ENCODE measurements around the gene HCFC1. TPM values are rescaled to one million over a fixed set of nuclear protein-coding genes. Genes with fewer than 3 reads are reported as not detected.
A peak's percentile ranks its signal among the peaks of the same experiment; 100 is the strongest.
"Not testable (repeated sequence)": the region's sequence is repeated elsewhere in the genome, so short reads cannot be mapped to it uniquely, and the experiment has no call there.

The HCFC1 gene
- total and polyA plus RNA-seq, 2 of the 8 experiments (the other 6 are each of a cell fraction or from before 2014, with no cell fraction given): 24.9 to 117 TPM

DNA sequence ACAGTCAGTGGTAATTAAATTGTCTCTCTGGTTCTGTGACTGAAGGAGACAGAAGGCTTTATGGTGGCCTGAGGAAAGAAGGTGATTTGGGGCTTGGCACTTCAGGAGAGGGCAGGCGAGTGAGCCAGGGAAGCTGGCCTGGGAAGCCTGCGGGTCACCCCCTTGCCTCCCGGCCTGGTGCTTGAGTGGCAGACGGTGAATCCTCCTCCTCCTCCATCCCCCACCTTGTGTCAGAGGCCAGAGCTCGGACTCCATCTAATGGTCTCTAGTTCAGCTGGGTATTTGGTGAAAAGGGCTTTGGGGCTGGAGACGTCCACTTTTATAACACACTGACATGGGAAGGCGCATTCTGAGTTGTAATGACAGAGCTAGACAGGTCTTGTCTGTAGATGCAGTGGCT, 9.6 kb upstream of the HCFC1 start (continued):
- no peak for TF ChIP-seq FOSL1 (IDR thresholded peaks at IDR 0.05; ENCODE audit: insufficient read depth, low read depth, low read length)
- TF ChIP-seq SIRT6 (IDR thresholded peaks at IDR 0.05; ENCODE audit: low read length): no peak
- no peak for TF ChIP-seq RXRA (IDR thresholded peaks at IDR 0.05; ENCODE audit: insufficient read depth, low read depth, low read length)
- no peak for TF ChIP-seq TBP (IDR thresholded peaks at IDR 0.05; ENCODE audit: low read depth, low read length)

DNA sequence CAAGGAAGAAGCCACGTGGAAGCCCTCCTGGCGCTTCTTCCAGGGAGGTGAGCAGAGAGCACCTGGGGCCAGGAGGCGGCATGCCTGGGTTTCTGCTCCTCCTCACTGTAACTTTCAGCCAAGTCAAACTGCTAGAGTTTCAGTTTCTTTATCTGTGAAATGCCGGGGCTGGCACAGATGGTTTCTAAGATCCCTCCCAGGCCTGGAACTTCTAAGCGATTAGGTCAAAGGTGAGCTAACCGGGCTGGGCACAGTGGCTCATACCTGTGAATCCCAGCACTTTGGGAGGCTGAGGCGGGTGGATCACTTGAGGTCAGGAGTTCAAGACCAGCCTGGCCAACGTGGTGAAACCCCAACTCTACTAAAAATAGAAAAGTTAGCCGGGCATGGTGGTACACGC, 8.8 kb upstream of the HCFC1 start:
- not testable (repeated sequence) for H4K20me1 ChIP-seq (replicated peaks in 1 of 2; ENCODE audit: control insufficient read depth in 1 of 2, insufficient read depth in 2 of 2, low read length in 2 of 2); H3K9me3 ChIP-seq (ENCODE audit: insufficient read depth in 2 of 2, low read depth in 1 of 2, low read length in 1 of 2); H2AFZ ChIP-seq (ENCODE audit: low read length); H3K18ac ChIP-seq (ENCODE audit: extremely low read depth, low read length); H2BK20ac ChIP-seq (ENCODE audit: low read length); H2BK15ac ChIP-seq (ENCODE audit: low read length); H3K79me2 ChIP-seq (ENCODE audit: control insufficient read depth in 1 of 2, insufficient read depth in 2 of 2, low read length in 2 of 2); H3K4me1 ChIP-seq (replicated peaks in 1 of 4; ENCODE audit: control insufficient read depth in 3 of 4, insufficient read depth in 4 of 4, low read length in 3 of 4); H4K8ac ChIP-seq (ENCODE audit: extremely low read depth, insufficient read depth, low read length); H3K27ac ChIP-seq (ENCODE audit: low read depth, low read length); H3K36me3 ChIP-seq (ENCODE audit: control insufficient read depth in 2 of 4, insufficient read depth in 4 of 4, low read length in 3 of 4); H3K27me3 ChIP-seq (replicated peaks in 1 of 4; ENCODE audit: control insufficient read depth in 3 of 4, extremely low read depth in 1 of 4, insufficient read depth in 3 of 4, low read length in 3 of 4); H3K79me1 ChIP-seq (ENCODE audit: low read depth, low read length); H3K4me3 ChIP-seq (ENCODE audit: extremely low read depth in 1 of 4, insufficient read depth in 2 of 4, low read depth in 3 of 4, low read length in 4 of 4); H3K56ac ChIP-seq (replicated peaks; ENCODE audit: insufficient read length, low read depth, low read length); H3K4me2 ChIP-seq (ENCODE audit: insufficient read depth in 1 of 2, low read depth in 2 of 2, low read length in 2 of 2); H2BK5ac ChIP-seq (ENCODE audit: low read depth, low read length); H2BK120ac ChIP-seq (replicated peaks; ENCODE audit: low read depth, low read length); H3K9ac ChIP-seq (replicated peaks in 1 of 4; ENCODE audit: extremely low read depth in 1 of 4, low read depth in 3 of 4, low read length in 3 of 4); DNase-seq (ENCODE audit: low read depth in 1 of 2, low spot score in 2 of 2); H3K23ac ChIP-seq (ENCODE audit: insufficient read length); H3K4ac ChIP-seq (replicated peaks; ENCODE audit: insufficient read length, low read depth, low read length); H3K23me2 ChIP-seq (ENCODE audit: low read depth, low read length); H2BK12ac ChIP-seq (ENCODE audit: low read depth, low read length); H4K91ac ChIP-seq (replicated peaks; ENCODE audit: insufficient read length, low read length); H2AK5ac ChIP-seq (ENCODE audit: low read depth, low read length); H4K5ac ChIP-seq (ENCODE audit: insufficient read length, low read depth, low read length); H3K14ac ChIP-seq (ENCODE audit: insufficient read length)
- CTCF ChIA-PET (ENCODE audit: partially characterized antibody): interaction anchor here (1.6 kb wide), 1 partner anchor 28 kb away, joined by 3 read pairs; no protein-coding TSS in a partner anchor
- FAIRE-seq: peak; percentile 86
- WGBS, 2 experiments (ENCODE audit: extremely low coverage in 1 of 2, insufficient coverage in 1 of 2, insufficient read length in 1 of 2, insufficient replicate concordance in 2 of 2, low coverage in 1 of 2, low lambda C conversion rate in 2 of 2, missing lambda C conversion rate in 1 of 2): 87% methylated on average over 4 of the region's 10 CpGs; no CpG with 5 or more reads in 1 of the 2 experiments
- POLR2A ChIA-PET (ENCODE audit: partially characterized antibody): interaction anchor here (3.2 kb wide), 1 partner anchor 9 kb away, joined by 10 read pairs; the partner anchor contains the start of gene HCFC1
